Measurements from ENCODE around the gene SLC25A39.

- TF ChIP-seq EP300 (IDR thresholded peaks at IDR 0.05; ENCODE audit: low read depth) (no peak), CTCF (IDR thresholded peaks at IDR 0.05) (no peak), POLR2AphosphoS5 (IDR thresholded peaks at IDR 0.05) (no peak), POLR2A (IDR thresholded peaks at IDR 0.05) (no peak)
Measured at GRCh38 chr17:44280392-44280937, 44.2 kb downstream of the SLC25A39 start.

Data from transverse colon (tissue), 4 donors.